NOMO-1 (cell line): ENCODE results near the gene PVALEF.

Experiments
- DNase-seq, 2 experiments: peaks; one replicate each; lab custom pipeline; 2025; ENCODE audit not compliant: unreplicated experiment in 2 of 2; lab: John Stamatoyannopoulos, UW

Gene PVALEF

DNA sequence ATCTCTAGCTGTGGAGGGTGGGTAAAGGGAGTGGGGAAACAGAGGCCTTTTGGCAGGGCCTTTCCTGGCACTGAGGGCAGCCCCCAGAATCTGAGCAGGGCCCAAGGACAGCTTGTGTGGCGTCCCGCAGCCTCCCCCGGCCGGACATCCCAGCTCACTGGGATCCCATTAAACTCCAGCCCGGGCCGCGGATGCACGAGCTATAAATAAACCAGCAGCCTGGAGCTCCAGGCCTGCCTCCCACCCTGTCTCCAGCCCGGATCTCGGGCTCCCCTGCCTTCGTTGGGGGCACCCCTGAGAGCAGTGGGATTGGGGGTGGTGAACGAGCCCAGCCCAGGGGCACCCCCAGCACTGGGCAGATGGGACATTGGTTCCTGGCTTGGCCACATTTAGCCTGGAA lies 14.6 kb downstream of the PVALEF start:
- no peak for DNase-seq

DNA sequence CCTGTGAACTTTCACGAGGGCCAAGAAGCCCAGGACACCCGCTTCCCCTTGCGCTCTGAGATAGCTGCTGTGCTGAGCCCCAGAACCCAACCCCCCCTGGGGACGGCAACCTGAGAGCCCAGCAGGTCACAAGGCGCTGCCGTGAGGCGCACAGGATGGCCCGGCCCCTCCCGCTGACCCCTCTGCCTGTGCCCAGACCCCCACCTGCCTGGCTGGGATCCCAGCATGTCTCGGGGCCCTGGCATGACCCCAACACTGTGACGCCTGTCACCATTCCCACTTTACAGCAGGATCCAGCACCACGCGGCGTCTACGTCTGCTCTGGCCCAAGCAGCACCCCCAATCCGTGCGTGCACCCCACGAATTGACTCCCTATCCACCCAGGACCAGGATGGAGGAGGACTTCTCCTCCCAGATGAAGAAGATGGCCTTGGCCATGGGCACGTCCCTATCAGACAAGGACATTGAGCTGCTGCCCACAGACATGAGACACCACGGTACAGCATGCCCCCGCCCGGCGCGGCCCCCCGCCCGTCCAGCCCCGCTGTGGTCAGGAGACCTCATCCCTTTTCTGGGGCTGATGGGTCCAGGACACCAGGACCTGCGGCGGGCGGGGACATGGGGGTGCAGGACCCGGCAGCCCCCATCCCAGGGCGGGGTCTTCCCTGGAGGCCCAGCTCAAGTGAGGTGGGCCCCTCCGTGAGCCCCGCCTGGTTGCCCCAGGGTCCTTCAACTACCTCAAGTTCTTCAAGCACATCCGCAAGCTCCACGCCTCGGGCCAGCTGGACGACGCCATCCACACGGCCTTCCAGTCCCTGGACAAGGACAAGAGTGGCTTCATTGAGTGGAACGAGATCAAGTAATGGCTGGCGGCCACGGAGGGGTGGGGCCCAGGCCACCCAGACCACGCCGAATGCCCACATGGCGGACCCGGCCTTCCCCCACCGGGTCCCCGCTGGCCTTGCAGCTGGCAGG lies 15.8 kb downstream of the PVALEF start:
- no peak for DNase-seq

DNA sequence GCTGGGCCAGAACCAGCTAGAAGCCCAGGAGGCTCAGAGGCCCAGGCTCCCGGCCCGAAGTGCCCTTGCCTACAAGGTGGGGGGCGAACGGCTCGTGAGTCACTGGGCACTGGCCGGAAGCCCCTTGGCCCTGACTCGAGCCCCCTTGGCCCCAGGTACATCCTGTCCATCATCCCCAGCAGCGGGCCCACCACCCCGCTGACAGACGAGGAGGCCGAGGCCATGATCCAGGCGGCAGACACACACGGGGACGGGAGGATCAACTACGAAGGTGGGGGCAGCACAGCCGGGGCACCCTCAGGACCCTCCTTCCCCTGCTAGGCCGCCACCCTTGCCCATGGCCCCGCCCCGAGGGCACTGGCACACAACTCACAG lies 16.5 kb downstream of the PVALEF start:
- no peak for DNase-seq

DNA sequence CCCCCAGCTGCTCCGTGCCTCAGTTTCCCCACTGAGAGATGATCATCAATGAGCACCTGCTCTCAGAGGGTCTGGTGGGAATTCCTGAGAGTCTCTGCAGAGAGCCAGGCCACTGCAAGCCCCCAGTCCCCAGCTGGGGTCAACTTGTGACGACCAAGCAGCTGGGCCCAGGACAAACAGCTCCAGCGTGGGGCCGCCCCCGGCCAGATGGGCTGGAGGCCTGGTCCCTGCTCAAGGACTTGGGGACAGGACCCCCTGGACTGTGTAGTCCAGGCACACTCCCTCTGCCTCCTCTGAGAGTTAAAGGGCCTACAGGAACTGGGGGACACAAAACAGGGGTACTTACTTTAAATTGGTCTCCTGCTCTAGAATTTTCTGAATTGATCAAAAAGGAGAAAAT lies 17.3 kb downstream of the PVALEF start:
- DNase-seq: no peak

DNA sequence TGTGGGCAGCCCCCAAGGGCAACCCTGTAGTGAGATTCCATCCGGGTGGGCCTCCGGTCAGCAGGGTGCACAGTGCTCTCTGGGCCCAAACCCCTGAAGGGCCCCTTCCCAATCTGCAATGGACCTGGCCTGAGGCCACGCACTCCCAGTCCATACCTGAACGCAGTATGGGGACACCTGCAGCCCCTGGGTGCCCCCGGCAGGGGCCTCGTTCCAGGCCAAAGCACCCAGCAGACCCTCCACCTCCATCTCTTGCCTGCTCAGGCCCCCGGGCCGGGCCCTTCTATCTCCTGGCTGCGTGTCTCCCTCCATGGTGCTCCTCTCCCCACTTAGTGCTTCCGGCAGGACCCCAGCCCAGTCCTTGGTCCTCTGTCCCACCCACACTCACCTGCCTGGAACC lies 18.0 kb downstream of the PVALEF start:
- DNase-seq: no peak

- no peak for DNase-seq
Measured at GRCh38 chr17:81183807-81184206, 18.5 kb downstream of the PVALEF start.

DNA sequence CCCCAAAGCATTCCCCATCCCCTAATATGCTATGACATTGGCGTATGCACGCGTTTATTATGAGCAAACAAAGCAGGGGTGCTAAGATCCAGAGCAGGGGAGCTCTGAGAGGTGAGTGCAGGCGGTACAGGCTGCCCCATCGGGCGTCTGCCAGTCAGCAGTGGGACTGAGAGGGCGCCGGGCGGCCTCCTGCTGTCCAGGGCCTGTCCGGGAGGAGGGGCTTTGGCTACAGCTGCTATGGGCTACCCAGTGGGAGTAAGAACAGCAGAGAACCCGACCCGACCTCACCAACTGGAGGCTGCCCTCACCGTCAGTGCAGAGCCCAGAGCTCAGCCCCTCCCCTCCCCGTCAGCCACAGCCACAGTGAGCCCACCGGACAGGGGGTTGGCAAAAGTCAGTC lies 19.2 kb downstream of the PVALEF start:
- no peak for DNase-seq

GRCh38 chr17:81186203-81186602 lies 20.9 kb downstream of the PVALEF start:
- no peak for DNase-seq

- no peak for DNase-seq
Measured at GRCh38 chr17:81187120-81187519, 21.8 kb downstream of the PVALEF start.

DNA sequence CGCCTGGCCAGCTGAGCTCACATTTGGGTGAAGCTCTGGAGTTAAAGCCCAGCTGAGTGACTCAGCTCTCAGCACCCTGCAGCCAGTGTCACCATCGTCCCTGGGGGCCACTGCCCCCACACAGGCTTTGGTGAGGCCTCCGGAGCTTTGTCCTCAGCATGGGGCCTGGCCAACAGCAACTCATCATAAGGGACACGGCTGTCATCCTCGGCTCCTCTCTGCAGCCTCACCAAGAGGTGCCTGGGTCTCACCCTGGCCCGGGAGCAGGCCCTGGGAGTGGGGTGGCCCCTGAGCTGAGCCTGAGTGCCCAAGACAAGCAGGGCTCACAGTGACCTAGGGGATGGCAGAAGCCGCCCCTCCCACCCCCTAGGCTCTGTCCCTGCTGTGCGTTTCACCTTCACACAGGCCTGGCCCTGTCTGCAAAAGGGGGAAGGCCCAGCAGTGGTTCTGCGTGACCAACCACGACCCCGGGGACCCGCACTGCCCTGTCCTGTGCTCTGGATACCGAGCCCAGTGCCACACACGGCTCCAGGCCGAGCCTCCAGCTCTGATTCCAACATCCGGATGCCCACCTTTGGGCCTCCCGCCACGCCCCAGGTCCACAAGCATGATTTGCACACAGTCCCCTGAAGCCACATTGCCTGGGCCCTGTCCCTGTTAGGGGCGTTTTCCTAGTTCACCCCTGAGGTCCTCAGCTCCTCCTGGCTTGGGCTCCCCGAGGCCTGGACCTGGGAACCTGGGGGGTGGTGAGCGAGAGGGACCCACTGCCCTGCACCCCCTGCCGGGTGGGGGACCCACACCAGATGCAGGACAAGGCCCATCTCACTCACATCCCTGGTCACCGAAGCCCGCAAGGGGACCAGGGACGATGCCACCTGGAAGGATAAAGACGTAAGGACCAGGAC lies 22.5 kb downstream of the PVALEF start:
- no peak for DNase-seq

GRCh38 chr17:81188491-81188840 lies 23.2 kb downstream of the PVALEF start:
- DNase-seq: no peak

DNA sequence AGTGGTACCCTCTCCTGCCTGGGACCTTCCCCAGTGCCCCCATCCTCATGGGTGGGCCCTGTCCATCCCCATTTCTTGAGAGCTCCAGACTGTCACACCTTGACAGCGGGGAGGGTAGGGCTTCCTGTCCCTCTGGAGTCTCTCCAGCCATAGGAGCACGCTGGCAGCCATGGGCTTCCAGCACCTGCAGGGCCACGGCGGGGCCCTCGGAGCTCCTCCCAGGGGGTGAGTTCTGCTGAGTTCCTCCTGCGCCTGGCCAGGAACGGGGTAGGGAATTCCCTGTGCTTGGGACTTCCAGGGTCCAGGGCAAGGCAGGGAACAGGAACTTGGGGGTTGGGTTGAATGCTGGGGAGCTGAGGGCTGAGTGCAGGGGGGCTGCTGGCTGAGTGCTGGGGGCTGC lies 23.7 kb downstream of the PVALEF start:
- DNase-seq: no peak

DNA sequence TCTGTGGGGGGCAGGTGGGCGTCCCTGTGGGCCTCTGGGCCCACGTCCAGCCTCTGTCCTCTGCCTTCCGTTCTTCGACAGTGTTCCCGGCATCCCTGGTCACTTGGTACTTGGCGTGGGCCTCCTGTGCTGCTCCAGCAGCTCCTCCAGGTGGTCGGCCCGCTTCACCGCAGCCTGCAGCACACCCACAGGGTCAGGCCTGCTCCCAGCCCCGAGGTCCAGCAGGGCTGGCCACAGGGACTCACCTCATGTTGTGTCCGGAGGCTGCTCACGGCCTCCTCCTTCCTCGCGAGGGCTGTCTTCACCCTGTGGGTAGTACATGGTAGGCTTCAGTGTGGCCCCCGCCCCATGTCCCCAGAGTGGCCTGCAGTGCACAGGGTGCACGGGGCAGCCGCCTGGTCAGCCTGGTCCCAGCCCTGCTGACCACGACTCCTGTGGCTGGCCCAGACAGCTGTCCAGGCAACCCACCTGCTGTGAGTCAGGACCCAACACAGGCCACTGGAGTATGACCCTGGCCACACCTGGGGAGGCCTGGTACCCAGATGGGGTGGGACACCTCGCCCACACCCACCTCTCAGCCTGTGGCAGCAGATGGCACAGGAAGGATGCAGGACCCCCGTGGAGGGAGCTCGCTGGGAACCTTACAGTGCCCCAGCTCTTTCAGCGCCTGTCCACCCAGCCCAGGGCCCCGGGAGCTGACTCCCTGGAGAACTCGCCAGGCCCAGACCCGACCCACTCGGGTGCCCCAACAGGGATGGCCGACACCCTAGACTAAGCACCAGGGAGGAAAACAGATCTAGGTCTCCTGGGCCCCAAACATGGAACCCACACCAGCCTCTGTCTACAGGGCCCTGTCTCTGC lies 24.6 kb downstream of the PVALEF start:
- no peak for DNase-seq

GRCh38 chr17:81190591-81190990 lies 25.3 kb downstream of the PVALEF start:
- DNase-seq: no peak

GRCh38 chr17:81191116-81191515 lies 25.8 kb downstream of the PVALEF start:
- no peak for DNase-seq

DNA sequence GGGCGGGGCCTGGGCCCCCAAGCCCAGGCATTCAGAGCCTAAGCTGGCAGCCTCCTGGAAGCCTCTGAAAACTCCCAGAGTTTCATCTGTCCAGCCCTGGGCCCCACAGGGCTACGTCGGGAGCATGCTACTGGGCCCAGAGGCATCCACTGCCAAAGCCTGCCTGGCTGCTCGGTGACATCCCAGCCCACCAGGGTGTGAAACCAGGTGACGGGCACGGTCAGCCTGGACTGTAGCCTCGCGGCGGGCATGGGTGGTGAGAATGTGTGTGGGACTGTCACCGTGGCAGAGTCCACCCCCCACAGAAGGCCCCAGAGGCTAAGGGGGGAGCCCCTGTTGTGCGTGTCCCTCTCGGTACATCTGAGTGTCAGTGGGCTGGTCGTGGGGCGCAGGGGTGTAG lies 26.3 kb downstream of the PVALEF start:
- DNase-seq: no peak

DNA sequence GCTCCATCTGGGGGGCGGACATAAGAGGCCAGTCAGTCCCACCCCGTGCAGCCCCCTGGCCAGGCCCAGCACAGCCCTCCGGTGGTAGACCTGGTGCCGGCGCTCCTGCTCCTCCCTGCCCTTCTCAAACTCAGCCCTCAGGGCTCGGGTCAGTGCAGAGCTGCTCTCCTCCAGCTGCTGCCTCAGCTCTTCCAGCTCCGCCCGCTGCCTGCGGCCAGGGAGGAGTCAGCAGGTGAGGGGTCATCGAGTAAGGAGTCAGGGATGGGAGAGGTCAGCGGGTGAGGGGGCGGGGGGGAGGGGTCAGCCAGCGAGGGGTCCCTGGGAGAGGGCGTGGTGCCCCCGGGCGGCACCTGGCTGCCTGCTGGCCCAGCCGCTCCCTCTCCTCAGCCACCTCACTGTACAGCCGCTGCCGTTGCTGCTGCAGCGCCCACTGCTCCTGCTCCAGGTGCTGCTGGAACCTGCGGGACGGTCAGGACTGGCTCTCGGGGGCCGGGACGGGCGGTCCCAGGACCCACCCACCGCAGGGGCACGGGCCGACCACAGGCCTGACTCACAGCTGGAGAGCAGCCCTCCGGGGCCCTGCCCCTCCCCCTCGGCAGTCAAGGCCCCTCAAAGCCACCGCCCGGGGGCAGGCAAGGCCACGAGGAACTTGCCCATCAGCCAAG lies 27.2 kb downstream of the PVALEF start:
- no peak for DNase-seq

DNA sequence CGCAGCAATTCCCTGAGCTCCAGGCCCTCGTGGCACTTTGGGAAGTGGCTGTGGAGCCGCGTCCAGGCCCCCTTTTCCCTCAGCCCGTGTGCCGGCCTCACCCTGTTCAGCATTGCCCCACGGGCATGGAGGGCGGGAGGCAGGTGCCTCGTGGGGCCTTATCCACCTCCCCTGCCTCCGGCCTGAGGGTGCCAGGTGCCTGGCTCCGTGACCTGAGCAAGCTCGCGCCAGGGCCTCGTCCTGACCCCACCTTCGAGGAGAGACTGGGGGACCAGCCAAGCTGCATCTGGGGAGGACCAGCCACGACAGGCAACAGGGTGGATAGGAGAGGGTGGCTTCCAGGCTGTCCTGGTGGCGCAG lies 27.7 kb downstream of the PVALEF start:
- DNase-seq: no peak

- DNase-seq: no peak
Measured at GRCh38 chr17:81193470-81194224, 28.3 kb downstream of the PVALEF start.
